Hepatocyte (in vitro differentiated cells): ENCODE data around the gene MPEG1.

Source experiments
- CTCF ChIP-seq: fragments of 200-600 bp; sonication (generic); IDR thresholded peaks from 2 replicates; pipeline ENCODE4 v1.5.1; 2016; ENCODE audit warnings: antibody characterized with exemption, mild to moderate bottlenecking; ENCODE audit not compliant: poor library complexity
- EZH2 ChIP-seq: fragments of 200-600 bp; sonication (generic); IDR thresholded peaks from 2 replicates; pipeline ENCODE4 v1.6.1; 2016; ENCODE audit warnings: antibody characterized with exemption, mild to moderate bottlenecking, borderline replicate concordance

GRCh38 chr11:59254286-59254685 is 41.6 kb upstream of the MPEG1 start:
- TF ChIP-seq CTCF (no peak), EZH2 (no peak)
